Memory B cell (primary cell): ENCODE results near the gene NREP.
A peak's percentile ranks its signal among the peaks of the same experiment; 100 is the strongest.

Source experiments
- ATAC-seq: fragments of 150-1000 bp; cut with Tn5 transposase; 2 replicates; pipeline ENCODE4 v1.10.0; 2021; ENCODE audit warnings: low read depth, mild to moderate bottlenecking, moderate library complexity
- DNase-seq, 2 donors: peaks; one replicate each; pipeline ENCODE4 v3.0.0; 2022; ENCODE audit warnings: low spot score in 2 of 2
- H3K27ac Mint-ChIP-seq: one replicate; pipeline ENCODE4 v1.8.0; 2022; ENCODE audit warnings: mild to moderate bottlenecking, moderate library complexity, mixed read lengths
- H3K27me3 Mint-ChIP-seq: one replicate; pipeline ENCODE4 v1.8.0; 2022; ENCODE audit warnings: mixed read lengths
- H3K36me3 Mint-ChIP-seq: one replicate; pipeline ENCODE4 v1.8.0; 2022; ENCODE audit warnings: mild to moderate bottlenecking, mixed read lengths
- H3K4me1 Mint-ChIP-seq: one replicate; pipeline ENCODE4 v1.8.0; 2022; ENCODE audit warnings: mixed read lengths
- H3K4me3 Mint-ChIP-seq: one replicate; pipeline ENCODE4 v1.8.0; 2022; ENCODE audit warnings: mild to moderate bottlenecking, moderate library complexity, mixed read lengths
- H3K9me3 Mint-ChIP-seq: one replicate; pipeline ENCODE4 v1.8.0; 2022; ENCODE audit warnings: mixed read lengths

NREP gene

GRCh38 chr5:111707630-111708164, 49.3 kb downstream of the NREP start:
- no peaks in the 10 kb centered on the region for H3K36me3 Mint-ChIP-seq
- ATAC-seq = no peak
- no peak overlapping the region for H3K4me3 Mint-ChIP-seq
- peaks cover 8% of the 10 kb centered on the region for H3K4me1 Mint-ChIP-seq
- peaks cover 7% of the 10 kb centered on the region for H3K9me3 Mint-ChIP-seq
- H3K27ac Mint-ChIP-seq = no peak overlapping the region
- no peak for DNase-seq
- H3K27me3 Mint-ChIP-seq = no peaks in the 10 kb centered on the region

- no peaks in the 10 kb centered on the region for H3K27me3 Mint-ChIP-seq
- H3K27ac Mint-ChIP-seq = no peak overlapping the region
- H3K36me3 Mint-ChIP-seq = no peaks in the 10 kb centered on the region
- H3K4me3 Mint-ChIP-seq = no peak overlapping the region
- DNase-seq = no peak
- H3K9me3 Mint-ChIP-seq = peaks cover 2% of the 10 kb centered on the region
- no peak for ATAC-seq
- H3K4me1 Mint-ChIP-seq = peaks cover 8% of the 10 kb centered on the region
These were observed 50.6 kb downstream of the NREP start for GRCh38 chr5:111706345-111706744.

GRCh38 chr5:111704452-111705085, 52.4 kb downstream of the NREP start:
- no peak for ATAC-seq
- Mint-ChIP-seq H3K4me3 (no peak overlapping the region), H3K9me3 (peaks cover 2% of the 10 kb centered on the region), H3K27me3 (no peaks in the 10 kb centered on the region), H3K4me1 (peaks cover 8% of the 10 kb centered on the region), H3K36me3 (no peaks in the 10 kb centered on the region), H3K27ac (no peak overlapping the region)
- DNase-seq = no peak

DNA sequence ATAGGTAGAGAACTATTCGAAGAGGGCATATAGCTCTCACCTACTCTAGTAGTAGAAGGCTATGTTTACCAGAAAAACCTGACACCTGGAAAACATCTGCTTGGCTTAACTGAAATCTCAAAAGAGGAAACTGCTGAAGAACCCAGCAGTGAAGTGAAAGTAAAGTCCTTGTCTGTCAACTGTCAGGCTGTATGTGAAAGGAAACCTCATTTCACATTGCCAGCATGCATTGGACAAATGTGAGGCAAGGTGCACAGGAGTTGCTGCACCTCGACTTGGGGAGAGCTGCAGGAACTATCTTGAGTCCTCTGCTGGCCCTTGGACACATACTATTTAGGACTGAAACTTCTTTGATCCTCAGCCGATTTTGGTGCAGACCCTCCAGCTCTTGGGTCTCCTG, 53.3 kb downstream of the NREP start:
- Mint-ChIP-seq H3K4me3 (no peak overlapping the region), H3K27ac (no peak overlapping the region), H3K36me3 (no peaks in the 10 kb centered on the region), H3K4me1 (peaks cover 8% of the 10 kb centered on the region), H3K27me3 (no peaks in the 10 kb centered on the region), H3K9me3 (no peaks in the 10 kb centered on the region)
- ATAC-seq = peak; percentile 80
- DNase-seq = peak in 1 of 2 donors; percentile 8

DNA sequence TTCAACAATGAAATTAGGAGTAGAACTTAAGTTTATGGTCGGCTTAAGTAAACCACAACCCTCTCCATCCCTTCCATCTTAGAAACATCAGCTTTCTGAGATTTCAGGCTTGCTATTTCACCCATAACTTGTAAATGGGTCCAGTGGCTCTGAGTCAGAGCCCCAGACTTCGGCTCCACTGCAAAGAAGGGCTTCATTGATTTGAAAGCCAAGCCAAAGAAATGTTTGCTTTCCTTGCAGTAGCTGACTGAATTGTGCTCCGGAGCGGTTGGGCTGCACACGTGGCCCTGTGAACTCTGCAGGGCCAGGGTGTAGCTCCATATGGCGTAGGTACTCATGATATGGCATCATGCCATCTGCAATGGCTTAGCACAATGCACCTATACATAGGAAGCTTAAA, 57.0 kb downstream of the NREP start:
- no peak for DNase-seq
- no peaks in the 10 kb centered on the region for H3K36me3 Mint-ChIP-seq
- H3K4me3 Mint-ChIP-seq = no peak overlapping the region
- ATAC-seq = no peak
- H3K27me3 Mint-ChIP-seq = no peaks in the 10 kb centered on the region
- no peaks in the 10 kb centered on the region for H3K9me3 Mint-ChIP-seq
- H3K27ac Mint-ChIP-seq = no peak overlapping the region
- peaks cover 8% of the 10 kb centered on the region for H3K4me1 Mint-ChIP-seq

- Mint-ChIP-seq H3K36me3 (no peaks in the 10 kb centered on the region), H3K27me3 (no peaks in the 10 kb centered on the region), H3K27ac (no peak overlapping the region), H3K4me3 (no peak overlapping the region), H3K4me1 (peaks cover 4% of the 10 kb centered on the region), H3K9me3 (no peaks in the 10 kb centered on the region)
- ATAC-seq (no peak), DNase-seq (no peak)
These were observed 57.7 kb downstream of the NREP start for GRCh38 chr5:111699324-111699723.

- Mint-ChIP-seq H3K27ac (no peak overlapping the region), H3K36me3 (no peaks in the 10 kb centered on the region), H3K27me3 (peaks cover 2% of the 10 kb centered on the region), H3K4me1 (no peaks in the 10 kb centered on the region), H3K9me3 (no peaks in the 10 kb centered on the region), H3K4me3 (no peak overlapping the region)
- DNase-seq (no peak), ATAC-seq (no peak)
These were observed 58.9 kb downstream of the NREP start for GRCh38 chr5:111697881-111698757.

DNA sequence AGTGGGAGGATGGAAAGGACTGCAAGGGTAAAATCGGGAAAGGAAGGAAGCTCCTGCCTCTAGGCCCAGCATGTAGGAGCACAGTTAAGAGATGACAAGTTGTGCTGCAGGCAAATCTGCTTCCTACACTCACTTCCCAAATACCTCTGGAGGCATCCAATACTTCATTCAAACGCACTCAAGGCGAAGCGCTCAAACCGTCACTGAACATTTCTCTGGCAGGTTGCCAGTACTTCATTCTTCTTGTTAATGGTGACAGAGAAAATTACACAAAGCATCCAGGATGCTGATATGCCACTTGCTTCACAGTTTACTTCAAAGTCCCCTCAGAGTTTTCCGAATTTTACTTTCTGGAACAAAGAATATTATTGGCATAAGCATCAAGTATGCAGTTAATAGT, 59.8 kb downstream of the NREP start:
- H3K27ac Mint-ChIP-seq = no peak overlapping the region
- H3K9me3 Mint-ChIP-seq = no peaks in the 10 kb centered on the region
- DNase-seq = no peak
- H3K4me1 Mint-ChIP-seq = no peaks in the 10 kb centered on the region
- no peak for ATAC-seq
- no peaks in the 10 kb centered on the region for H3K36me3 Mint-ChIP-seq
- H3K4me3 Mint-ChIP-seq = no peak overlapping the region
- H3K27me3 Mint-ChIP-seq = peaks cover 2% of the 10 kb centered on the region

- DNase-seq (no peak), ATAC-seq (no peak)
- Mint-ChIP-seq H3K9me3 (no peaks in the 10 kb centered on the region), H3K27ac (no peak overlapping the region), H3K27me3 (peaks cover 2% of the 10 kb centered on the region), H3K4me3 (no peak overlapping the region), H3K4me1 (no peaks in the 10 kb centered on the region), H3K36me3 (no peaks in the 10 kb centered on the region)
These were observed 61.0 kb downstream of the NREP start for GRCh38 chr5:111695991-111696390.

DNA sequence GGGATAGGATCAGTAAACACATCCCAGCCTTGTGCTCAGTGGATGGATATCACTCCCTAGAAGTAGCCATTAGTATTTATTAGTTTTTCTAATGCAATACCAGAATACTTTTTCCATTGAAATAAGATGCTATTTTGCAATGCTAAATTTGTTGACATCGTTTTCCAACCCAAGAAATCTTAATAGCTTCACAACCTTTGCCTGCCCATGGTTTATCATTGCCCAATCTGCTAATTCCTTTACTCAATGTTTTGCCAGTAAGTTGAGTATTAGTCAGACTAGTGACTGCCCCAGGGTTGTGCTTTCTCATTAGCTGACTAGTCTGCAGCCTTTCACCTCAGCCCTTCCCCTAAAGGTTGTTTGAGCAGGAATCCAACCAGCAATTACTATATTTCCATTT, 62.9 kb downstream of the NREP start:
- H3K36me3 Mint-ChIP-seq = no peaks in the 10 kb centered on the region
- ATAC-seq = no peak
- no peak overlapping the region for H3K4me3 Mint-ChIP-seq
- H3K27ac Mint-ChIP-seq = no peak overlapping the region
- peaks cover 2% of the 10 kb centered on the region for H3K27me3 Mint-ChIP-seq
- no peaks in the 10 kb centered on the region for H3K4me1 Mint-ChIP-seq
- no peaks in the 10 kb centered on the region for H3K9me3 Mint-ChIP-seq
- no peak for DNase-seq

- Mint-ChIP-seq H3K27me3 (peaks cover 2% of the 10 kb centered on the region), H3K9me3 (no peaks in the 10 kb centered on the region), H3K27ac (no peak overlapping the region), H3K4me3 (no peak overlapping the region), H3K4me1 (no peaks in the 10 kb centered on the region), H3K36me3 (no peaks in the 10 kb centered on the region)
- DNase-seq = no peak
- ATAC-seq = no peak
These were observed 65.1 kb downstream of the NREP start for GRCh38 chr5:111691914-111692313.

DNA sequence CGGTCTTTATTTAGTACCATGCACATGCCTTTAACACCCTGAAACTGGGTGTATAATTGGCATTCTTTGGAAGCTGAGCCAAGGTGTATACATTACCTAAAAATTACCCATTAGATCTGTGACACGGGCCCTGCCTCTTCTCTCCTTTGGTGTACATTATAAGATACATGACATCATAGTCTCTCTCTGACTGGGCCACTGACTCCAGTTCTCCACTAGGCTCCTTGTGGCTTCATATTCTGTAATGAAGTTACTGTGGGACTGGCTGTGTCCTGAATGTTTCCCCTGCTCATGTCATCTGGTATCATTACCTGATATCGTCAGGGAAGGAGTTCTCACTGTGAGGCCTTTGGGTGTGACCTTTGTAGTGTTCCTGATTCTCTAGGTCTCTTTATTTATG, 65.5 kb downstream of the NREP start:
- no peaks in the 10 kb centered on the region for H3K36me3 Mint-ChIP-seq
- no peak for ATAC-seq
- no peaks in the 10 kb centered on the region for H3K4me1 Mint-ChIP-seq

GRCh38 chr5:111689357-111689935, 67.5 kb downstream of the NREP start:
- H3K27me3 Mint-ChIP-seq = peaks cover 2% of the 10 kb centered on the region
- no peaks in the 10 kb centered on the region for H3K36me3 Mint-ChIP-seq
- no peak for DNase-seq
- no peaks in the 10 kb centered on the region for H3K9me3 Mint-ChIP-seq
- H3K27ac Mint-ChIP-seq = no peak overlapping the region
- ATAC-seq = no peak
- H3K4me1 Mint-ChIP-seq = no peaks in the 10 kb centered on the region
- H3K4me3 Mint-ChIP-seq = no peak overlapping the region

More for the DNA sequence above, 65.5 kb downstream of the NREP start:
- DNase-seq = no peak
- Mint-ChIP-seq H3K9me3 (no peaks in the 10 kb centered on the region), H3K4me3 (no peak overlapping the region), H3K27ac (no peak overlapping the region), H3K27me3 (peaks cover 2% of the 10 kb centered on the region)

DNA sequence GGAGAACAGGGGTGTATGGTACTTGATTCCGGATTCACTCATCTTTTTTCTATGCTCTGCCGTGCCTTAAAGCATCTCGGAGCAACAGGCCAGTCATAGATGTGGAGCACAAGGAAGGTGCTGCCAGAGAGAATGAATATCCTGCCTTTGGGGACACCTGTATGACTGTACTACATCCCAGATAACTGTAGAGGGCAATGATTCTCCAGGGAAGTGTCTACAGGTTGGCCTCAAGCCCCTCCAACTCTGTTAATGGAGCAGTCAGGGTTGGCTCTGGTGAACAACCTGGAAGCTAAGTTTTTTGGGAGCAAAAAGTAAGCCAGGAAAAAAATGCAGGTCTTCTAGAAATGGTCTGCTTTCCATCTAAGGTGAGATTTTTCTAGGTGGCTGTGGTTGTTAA, 71.0 kb downstream of the NREP start:
- ATAC-seq = no peak
- H3K27ac Mint-ChIP-seq = no peak overlapping the region
- no peaks in the 10 kb centered on the region for H3K27me3 Mint-ChIP-seq
- no peak for DNase-seq
- no peak overlapping the region for H3K4me3 Mint-ChIP-seq
- H3K9me3 Mint-ChIP-seq = no peaks in the 10 kb centered on the region
- no peaks in the 10 kb centered on the region for H3K36me3 Mint-ChIP-seq
- no peaks in the 10 kb centered on the region for H3K4me1 Mint-ChIP-seq
